AG08396 (cell line): ENCODE measurements around the gene SETD5.

Experiments used
- DNase-seq: peaks from one replicate; pipeline ENCODE4 v3.0.0; 2012; ENCODE audit warnings: low spot score, mixed read lengths

The SETD5 gene, protein sequence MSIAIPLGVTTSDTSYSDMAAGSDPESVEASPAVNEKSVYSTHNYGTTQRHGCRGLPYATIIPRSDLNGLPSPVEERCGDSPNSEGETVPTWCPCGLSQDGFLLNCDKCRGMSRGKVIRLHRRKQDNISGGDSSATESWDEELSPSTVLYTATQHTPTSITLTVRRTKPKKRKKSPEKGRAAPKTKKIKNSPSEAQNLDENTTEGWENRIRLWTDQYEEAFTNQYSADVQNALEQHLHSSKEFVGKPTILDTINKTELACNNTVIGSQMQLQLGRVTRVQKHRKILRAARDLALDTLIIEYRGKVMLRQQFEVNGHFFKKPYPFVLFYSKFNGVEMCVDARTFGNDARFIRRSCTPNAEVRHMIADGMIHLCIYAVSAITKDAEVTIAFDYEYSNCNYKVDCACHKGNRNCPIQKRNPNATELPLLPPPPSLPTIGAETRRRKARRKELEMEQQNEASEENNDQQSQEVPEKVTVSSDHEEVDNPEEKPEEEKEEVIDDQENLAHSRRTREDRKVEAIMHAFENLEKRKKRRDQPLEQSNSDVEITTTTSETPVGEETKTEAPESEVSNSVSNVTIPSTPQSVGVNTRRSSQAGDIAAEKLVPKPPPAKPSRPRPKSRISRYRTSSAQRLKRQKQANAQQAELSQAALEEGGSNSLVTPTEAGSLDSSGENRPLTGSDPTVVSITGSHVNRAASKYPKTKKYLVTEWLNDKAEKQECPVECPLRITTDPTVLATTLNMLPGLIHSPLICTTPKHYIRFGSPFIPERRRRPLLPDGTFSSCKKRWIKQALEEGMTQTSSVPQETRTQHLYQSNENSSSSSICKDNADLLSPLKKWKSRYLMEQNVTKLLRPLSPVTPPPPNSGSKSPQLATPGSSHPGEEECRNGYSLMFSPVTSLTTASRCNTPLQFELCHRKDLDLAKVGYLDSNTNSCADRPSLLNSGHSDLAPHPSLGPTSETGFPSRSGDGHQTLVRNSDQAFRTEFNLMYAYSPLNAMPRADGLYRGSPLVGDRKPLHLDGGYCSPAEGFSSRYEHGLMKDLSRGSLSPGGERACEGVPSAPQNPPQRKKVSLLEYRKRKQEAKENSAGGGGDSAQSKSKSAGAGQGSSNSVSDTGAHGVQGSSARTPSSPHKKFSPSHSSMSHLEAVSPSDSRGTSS (N-terminal part only)

DNA sequence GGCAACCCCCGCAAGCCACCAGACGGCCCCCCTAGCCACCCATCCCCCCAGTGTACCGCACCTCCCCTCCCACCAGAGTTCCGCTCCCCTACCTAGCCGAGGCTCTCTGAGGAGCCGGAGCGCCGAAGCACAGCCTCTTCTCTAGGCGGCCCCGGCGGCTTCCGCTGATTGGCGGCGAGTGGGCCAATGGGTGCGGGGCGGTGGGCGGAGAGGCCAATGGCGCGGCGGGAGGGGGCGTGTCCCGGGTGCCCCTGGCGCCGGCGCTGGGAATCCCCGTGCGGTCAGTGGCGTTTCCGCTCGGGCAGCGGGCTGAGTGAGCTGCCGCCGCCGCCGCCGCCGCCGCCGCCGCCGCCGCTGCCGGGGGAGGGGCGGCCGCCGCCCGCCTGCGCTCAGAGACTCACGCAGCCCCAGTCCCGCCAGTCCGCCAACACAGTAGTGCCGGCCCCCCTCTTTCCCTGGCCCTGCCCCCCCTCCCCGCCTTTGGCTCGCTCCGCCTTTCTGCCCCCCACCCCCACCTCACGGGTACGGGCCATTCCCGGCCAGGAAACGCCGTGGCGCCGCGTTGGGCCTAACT lies at the start of gene SETD5:
SETD5 (plus strand) TSS at position 284 of the 574 bp plus-strand sequence. CDS start 31,324 bp downstream, outside the sequence.
- peak; percentile 95 for DNase-seq

DNA sequence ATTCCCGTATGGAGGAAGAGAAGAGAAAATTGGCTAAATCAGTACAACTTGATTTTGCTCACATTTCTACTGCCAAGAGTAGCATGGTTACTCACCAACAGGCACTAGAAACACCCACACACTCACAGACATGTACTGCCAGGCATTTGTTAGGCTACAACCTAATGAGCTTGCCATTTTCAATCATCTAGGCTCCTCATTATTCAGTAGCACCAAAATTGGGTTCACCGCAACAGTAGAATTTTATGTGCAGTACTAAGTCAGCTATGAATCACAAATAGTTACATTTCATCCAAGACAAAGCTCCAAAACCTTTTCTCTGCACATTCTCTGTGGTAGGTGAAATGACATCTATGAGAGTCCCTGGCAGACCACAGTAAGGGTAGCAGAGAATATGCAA lies 49.5 kb upstream of the SETD5 start:
- DNase-seq: peak; percentile 27

DNA sequence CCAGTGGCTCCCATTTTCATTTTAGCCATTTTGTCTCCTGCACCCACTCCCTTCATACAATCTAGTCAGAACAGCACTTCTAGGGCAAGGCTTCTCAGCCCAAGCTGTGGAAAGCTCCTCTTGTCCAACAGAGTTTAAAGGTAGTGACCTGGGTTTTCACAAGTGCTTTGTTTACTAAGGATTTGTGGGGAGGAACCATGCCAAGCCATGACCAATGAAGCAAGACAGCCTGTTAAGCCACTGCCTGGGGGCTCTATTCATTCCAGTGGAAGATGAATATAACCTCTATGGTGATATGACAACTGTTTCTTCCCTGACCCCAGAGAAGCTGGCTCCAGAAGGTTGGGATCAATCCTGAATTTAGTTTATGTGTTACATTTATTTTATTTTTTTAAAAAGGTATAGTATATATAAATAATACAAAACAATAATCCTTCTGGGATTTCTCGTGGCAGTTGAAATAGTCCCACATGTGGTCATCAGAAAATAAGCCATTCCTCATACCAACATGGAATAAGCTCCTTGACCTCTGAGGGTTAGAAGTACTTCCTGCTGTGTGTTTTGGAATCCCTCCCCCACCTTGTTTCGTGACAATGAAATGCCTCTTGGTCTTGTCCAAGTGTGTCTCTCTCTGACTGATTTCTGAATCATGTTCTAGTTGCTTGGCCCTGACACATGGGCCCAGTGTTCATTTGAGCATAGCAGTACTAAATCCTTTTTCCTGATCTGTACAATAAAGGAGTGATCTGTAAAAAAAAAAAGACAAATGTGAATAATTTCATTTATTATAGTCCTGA lies 47.9 kb upstream of the SETD5 start:
- peak; percentile 48 for DNase-seq

DNA sequence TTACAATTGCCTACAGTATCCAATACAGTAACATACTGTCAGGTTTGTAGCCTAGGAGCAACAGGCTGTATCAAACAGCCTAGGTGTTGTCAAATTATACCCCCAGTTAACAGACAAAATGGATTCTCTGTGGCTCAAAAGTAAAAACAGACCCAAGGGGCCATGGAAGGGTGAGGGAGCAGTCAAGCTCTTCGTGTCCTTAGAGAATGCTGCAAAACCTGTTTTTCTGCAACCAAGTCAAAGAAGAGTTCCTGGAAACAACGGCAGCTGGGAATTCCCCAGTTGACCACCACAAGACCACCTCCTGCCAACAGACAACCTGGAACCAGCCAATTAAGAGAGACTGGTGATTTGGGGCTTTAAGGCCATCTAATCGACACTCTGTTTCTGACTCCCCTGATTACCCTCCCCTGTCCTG lies 45.7 kb upstream of the SETD5 start:
- no peak for DNase-seq

DNA sequence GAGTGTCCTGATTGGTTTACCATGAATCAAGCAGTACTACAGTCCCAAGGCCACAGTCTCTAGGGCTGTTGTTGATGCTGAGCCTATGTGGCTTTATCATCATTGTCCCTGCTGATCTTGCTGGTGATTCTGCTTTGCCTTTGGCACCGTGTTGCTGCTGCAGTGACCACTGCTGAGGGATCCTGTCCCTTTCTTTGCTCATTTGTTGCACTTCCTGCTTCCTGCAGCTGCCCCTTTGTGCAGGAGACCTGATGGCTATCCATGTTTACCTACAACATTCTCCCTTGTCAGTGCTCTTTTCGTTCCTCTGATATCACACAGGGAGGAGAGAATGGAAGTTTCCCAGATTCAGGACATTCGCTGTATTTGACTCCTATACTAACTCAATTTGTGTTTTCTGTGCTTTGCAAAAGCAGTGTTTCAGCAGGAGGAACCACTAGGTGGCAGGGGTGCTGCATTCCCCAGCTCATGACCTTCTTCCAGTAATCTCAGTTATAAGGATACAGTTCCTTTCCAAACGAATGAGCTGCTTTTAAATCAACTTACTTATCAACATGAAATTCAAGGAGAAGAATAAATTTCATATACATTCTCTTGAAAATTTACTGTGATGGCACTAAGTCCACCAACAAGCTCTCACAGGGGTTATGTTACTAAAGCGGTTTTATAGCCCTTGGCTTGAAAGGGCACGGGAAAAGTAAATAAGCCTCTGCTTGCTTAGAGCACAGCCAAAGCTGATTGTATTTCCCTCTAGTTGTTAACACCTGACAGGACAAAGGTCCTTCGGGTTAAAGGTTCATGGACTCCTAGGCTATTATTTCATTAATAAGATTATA lies 44.3 kb upstream of the SETD5 start:
- DNase-seq: peak; percentile 60

DNA sequence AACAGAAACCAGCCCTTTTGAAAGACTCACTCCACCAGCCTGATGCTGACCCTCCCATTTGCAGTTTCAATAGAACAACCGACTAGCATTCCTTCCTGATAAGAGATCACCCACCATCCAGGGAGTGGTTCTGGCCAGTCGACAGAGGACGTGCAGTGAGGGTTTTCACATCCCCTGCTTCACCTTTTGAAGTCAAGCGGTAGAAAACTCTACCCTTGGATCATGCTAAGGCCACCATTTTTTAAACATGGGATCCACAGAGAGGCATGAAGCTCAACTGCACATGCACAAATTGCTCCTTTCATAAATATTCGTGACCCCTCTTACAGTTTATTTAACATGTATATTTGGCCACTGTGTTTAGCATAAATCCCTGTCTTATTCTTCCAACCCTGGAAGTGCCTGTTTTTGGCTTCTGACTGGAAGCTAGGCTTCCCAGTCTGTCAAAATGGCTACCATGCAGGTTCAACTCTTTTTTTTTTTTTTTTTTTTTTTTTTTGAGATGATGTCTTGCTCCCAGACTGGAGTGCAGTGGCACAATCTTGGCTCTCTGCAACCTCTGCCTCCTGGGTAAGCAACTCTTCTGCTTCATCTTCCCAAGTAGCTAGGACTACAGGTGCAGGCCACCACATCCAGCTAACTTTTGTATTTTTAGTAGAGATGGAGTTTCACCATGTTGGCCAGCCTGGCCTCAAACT lies 35.6 kb upstream of the SETD5 start:
- DNase-seq: no peak

DNA sequence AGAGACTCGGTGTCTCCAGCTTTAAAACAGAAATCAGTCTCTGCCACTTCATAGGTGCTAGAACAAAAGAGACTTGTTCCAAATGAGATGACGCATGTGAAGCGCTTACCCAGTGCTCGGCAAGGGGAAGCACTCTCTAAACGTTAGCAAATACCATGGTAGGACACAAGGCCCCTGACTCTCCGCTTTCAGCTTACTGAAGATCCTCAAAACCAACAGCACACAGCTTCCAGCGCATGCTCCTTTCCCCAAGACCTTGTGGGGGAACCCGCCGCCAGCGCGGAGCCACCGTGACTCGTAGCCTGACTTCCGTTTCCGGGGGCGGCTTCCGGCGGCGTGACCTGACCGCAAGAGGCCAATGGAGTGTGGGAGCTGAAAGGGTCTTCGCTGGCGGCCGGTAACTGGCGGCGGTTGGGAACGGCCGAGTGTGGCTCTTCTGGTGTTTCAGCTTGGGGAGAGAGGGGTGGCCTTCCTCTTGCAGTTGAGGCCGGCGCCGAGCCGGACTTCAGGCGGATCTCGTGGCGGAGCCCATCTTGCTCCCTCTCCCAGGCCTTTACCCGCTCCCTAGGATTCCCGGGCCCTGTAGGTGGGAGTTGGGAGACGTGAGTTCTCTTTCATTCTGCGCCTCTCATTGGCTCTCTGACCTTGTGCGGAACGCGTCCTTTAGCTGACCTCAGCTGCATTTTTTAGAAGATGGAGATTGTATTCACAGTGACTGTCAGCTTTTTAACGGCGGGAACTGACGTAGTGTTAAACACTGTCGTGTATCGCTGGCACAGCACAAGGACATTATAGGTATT lies 34.5 kb upstream of the SETD5 start, which contains the start of gene THUMPD3:
THUMPD3 (plus strand) TSS at position 324 of the 800 bp plus-strand sequence. CDS start 2,015 bp downstream, outside the sequence.
- peak; percentile 85 for DNase-seq

DNA sequence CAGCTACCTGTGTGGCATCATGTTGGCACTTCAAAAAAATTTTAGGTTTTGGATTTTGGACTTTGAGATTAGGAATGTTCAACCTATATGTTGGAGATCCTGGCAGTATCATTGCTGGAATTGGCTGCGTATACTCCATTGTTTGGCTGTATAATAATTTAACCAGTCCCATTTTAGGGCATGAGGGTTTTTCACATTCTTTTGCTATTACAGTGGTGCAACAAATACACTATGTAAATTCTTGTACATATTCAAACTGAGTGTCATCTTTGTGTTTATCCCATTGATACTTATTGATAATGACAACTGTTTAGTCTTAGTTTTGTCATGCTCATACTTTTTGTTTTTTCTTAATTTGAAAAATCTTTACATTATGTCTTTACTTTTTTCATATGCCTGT lies 27.9 kb upstream of the SETD5 start:
- no peak for DNase-seq

DNA sequence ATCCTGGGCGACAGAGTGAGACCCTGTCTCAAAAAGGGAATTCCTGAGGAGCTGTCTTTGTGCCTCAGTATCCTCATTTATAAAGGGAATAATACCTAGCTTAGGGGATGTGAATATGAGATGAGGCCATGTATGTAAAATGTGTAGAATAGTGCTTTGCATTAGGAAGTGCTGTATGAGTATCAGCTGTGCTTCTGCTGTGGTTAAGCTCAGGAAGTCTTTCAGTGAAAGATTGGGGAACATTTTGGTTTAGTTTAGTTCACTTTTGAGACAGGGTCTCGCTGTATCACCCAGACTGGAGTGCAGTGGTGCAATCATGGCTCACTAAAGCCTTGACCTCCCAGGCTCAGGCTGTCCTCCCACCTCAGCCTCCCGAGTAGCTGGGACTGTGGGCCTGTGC lies 23.9 kb upstream of the SETD5 start:
- no peak for DNase-seq

DNA sequence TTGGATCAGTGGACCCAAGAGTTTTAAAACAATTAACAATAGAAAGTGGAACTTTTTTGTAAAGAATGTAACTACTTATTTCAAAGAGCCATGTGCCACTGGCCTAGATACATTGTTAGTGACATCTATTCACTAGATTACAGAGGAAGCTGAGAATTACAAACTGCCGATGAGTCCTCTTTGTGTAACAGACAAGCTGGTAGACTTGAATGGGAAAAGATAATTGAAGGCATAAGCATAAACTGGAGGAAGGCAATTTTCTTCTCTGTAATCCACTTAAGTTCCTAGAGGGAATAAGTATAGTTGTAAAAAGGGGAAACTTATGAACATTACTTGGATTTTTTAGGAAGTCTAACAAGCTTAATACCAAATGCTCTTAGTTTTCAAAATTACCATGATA lies 19.4 kb upstream of the SETD5 start:
- DNase-seq: no peak

DNA sequence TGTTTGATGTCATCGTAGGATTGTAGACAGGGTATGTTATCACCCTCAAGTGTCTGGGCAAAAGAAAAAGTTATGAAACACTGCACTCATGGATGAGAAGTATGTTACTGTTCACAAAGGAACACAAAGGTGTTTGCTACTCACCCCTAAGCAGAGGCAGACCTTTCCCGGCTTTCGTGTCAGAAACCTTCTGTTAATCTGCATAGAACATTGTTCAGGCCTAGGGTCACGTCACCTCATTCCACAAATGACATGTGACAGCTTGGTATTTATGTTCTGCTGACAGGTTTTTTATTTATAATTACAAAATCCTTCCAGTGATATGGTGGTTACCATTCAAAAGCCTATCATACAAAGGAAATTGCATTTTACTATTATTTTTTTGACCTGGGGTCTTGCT lies 18.1 kb upstream of the SETD5 start:
- DNase-seq: no peak

DNA sequence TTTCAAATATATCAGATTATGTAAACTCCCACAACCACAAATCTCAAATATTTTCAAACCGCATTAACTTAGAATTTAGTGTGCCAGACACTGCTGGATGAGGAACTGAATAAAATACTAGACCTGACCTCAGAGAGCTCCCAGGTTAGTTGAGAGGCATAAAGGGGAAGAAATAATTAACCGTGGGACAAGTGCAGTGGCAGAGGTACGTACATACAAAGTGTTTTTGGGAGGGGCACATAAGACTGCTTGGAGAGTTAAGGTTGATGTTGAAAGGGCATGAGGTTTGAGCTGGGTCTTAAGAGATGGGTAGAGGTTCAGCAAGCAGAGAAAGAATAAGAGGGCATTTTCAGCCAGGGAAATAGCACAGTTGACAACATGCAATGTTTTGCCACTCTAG lies 17.4 kb upstream of the SETD5 start:
- DNase-seq: no peak

DNA sequence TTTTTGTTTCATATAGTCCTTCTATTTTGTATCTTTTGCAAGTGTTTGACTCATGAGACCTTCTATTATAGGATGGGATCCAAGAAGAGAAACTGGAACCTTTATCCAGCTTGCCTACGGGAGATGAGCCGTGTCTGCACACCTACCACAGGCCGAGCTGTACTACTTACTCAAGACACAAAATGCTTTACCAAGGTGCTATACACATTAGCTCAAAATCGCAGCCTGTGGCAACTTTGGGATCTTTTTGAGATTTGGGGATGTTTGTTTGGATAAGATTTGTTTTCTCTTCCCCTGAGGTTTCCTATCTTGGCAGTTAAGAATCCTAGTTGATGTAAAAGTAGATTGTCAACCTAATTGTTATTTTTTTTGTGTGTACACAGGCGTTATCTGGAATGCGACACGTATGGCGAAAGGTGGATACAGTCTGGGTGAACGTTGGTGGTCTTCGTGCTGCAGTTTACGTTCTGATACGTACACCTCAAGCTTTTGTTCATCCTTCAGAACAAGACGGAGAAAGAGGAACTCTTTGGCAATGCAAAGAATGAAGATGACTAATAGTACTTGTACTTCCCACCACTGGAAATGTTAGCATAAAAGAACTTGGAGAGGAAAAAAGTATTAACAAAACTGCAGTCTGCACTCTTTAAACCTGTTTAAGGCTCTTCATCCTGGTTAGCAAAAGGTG lies 13.1 kb upstream of the SETD5 start:
- DNase-seq: no peak

DNA sequence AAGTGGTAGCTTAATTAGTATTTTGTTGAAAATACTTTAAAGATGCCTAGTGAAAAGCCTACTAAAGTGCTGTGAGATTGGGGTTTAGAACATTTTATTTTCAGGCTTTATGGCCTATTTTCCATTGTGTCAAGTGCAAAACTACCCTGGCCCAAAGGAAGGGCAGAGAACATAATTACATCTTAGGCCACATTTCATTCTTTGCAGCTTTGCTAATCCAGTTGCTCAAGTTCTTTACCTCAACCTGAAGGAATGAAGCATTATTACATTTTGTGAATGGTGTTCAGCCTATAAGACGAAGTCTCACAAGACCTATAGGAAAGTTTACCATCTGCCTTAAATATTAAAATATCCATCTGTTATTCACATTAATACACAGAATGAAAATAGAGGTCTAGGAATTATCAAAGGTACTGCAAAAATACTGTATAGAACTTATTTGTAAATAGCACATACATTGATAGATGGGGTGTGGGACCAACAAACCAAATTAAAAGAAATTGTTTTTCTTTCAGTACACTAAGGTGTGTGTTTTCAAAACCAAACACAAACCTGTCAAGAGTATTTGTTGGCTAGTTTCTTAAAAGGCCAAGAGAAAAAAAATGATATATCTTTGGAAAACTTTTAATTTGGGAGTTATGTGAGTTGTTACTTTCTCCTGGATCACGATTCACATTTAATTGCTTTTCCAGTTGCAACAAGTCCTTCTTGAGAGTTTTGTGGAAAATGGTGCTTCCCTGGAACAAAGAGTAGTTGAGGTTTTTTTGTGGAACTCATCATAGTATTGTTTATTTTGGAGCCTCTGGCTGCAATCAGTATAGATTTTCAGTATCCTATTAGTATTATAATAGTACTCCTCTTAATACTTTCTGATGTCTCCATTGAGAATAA lies 12.0 kb upstream of the SETD5 start:
- DNase-seq: no peak

DNA sequence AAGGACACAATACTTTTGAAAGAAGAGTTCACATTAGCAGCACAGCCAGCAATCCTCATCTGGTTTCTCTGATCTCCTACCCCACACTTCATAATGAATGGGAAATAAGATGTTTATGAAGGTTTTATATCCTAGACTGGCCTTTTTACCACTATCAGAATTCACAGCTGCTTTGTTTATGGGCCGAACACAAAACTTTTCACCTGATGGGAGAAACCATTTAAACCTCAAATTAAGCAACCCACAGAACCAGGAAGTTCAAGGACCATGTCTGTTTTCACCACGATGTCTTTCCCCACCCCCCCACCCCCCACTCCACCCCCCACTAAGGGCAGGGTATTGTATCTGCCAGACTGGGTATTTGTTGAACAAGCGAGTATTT lies 11.3 kb upstream of the SETD5 start:
- DNase-seq: no peak

DNA sequence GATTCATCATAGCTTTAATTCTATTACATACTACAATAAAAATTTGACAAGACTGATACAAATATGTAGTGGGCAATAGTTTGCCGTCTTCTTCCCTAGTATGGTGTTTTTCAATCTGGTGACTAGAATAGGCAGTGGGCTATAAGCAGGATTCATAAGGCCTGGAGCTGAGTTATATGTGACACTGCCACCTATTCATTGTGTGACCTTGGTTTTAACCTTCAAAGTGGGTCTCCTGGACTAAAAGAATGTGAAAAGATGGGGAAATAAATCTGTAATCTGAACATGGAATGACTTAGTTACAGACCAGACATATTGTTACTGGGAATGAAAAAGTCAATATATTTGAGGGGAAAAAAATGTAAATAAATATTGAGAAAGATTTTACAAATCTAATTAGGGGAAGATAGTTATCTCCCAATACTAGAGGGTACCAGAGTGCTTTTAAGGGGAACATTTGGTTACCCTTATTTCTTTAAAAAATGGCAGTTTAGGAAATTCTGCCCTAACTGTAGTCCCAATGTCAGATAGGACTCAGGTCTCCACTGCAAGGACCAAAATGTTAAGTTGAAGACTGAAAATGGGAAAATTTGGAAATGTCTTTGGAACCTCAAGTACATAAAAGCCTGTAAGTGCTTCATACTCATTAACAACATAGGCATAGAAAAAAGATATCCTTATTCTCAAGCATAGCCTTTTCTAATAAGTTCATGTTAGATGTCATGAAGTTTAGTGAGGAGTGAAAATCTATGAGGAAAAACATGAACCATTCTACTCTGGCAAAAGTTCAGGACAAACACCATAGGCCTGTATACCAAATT lies 10.7 kb upstream of the SETD5 start:
- no peak for DNase-seq
